GM12875 (cell line): ENCODE measurements around the gene TMEM35B.

Experiments
- H3K4me3 ChIP-seq: one replicate; pipeline ENCODE4 v1.5.1; 2011; ENCODE audit warnings: low read depth, low read length, control low read depth
- TF ChIP-seq, protein P1 (sequence below): IDR thresholded peaks from 2 replicates; pipeline ENCODE4 v1.5.1; 2011; ENCODE audit warnings: low read depth, mild to moderate bottlenecking, control low read depth, inconsistent platforms, low read length, moderate library complexity, borderline replicate concordance; ENCODE audit not compliant: insufficient read depth

TMEM35B gene

DNA sequence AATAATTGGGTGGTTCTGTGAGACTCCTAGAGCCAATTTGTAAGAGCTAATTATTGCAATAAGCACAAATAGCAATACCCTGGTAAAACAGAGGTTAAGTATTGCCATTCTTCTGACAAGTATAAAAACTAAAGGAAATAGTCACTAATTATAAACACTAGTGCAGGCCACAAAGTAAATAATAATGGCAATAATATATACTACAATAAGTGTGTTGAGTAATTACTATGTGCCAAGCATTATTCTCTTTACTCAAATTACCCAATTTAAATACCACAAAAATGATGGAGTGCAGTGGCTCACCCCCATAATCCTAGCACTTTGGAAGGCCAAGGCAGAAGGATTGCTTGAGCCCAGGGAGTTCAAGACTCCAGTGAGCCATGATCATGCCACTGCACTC, 31.3 kb upstream of the TMEM35B start:
- no peak overlapping the region for H3K4me3 ChIP-seq
- TF ChIP-seq, protein P1, sequence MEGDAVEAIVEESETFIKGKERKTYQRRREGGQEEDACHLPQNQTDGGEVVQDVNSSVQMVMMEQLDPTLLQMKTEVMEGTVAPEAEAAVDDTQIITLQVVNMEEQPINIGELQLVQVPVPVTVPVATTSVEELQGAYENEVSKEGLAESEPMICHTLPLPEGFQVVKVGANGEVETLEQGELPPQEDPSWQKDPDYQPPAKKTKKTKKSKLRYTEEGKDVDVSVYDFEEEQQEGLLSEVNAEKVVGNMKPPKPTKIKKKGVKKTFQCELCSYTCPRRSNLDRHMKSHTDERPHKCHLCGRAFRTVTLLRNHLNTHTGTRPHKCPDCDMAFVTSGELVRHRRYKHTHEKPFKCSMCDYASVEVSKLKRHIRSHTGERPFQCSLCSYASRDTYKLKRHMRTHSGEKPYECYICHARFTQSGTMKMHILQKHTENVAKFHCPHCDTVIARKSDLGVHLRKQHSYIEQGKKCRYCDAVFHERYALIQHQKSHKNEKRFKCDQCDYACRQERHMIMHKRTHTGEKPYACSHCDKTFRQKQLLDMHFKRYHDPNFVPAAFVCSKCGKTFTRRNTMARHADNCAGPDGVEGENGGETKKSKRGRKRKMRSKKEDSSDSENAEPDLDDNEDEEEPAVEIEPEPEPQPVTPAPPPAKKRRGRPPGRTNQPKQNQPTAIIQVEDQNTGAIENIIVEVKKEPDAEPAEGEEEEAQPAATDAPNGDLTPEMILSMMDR = no peak

DNA sequence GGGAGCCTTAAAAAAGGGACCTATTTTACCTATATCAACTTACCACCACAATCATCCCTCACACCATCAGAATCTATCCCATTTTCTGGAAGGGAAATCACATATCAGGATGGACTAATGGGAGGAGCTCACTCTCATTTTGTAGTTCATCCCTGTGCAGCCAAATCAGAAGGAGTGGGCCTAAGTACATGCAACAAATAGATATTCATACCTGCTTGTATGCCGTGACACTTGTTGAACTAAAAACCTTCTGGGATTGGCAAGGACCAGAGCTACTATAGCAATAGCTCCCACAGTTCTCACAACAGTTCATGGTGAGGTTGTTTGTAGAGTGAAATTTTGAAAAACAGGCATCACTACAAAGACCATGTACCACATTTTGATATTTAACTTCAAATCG, 29.3 kb upstream of the TMEM35B start:
- TF ChIP-seq, protein P1 = no peak
- H3K4me3 ChIP-seq = no peak overlapping the region

DNA sequence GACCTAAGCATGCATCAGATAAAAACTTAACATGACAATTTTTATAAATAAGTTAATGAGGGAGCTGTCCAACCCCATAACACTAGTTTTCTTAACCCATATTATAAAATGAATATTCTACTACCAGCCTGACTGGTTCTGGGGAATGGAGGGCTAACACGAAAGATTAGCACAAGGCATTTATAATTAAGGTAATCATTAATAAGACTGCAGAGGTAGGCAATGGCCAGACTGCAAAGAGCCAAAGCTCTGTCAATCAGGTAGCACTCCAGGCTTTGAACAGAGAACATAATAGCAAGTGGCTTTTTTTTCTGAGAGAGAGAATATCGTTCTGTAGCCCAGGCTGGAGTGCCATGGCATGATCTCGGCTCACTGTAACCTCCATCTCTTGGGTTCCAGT, 20.6 kb upstream of the TMEM35B start:
- H3K4me3 ChIP-seq = no peak overlapping the region
- TF ChIP-seq, protein P1 = no peak

DNA sequence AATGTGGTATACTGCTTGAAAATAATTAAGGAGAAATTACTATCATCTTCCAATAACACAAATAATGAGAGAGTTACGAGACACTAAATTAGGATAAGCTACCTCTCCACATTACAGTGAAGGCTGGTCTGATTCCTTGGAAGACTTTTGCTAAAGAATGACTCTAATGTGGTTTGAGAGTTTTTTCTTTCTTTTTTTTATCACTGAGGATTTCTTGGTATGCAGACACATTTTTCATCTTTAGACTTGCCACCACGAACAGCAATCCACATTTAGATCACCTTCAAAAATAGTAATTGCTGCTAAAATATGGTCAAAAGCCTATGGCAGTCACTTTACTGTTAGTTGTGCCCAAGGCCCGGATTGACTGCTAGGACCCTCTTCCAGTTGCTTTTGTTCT, 16.6 kb upstream of the TMEM35B start:
- H3K4me3 ChIP-seq = no peak overlapping the region
- TF ChIP-seq, protein P1 = no peak

DNA sequence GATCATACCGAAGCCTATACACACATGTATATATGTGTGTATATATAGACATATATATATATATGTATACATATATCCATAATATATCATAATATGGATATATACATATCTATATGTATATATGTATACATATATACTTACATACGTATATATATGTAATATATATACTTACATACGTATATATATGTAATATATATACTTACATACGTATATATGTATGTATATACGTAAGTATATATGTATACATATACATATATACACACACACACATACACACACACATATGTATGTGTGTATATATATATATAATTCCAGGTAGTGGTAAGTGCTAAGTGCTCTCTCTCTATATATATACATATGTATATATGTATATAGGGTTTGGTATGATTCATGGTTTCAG, 9.7 kb upstream of the TMEM35B start:
- TF ChIP-seq, protein P1 = no peak

DNA sequence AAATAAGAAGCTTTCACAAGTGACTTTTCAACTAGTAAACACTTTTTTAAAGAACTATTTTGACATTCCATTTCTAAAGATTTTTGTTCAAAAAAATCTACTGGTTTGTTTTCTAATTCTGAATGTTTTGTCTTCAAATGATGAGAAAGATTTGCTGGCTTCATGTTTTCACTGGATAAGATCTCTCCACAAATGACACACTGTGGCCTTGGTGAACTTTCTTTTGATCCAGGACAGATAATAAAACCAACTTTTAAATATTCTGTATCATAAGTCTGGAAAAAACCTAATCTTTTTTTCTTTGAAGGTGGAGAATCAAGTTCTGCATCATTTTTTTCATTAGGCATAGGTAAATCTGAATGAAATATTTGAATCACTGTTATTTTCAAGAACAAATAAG, 3.4 kb upstream of the TMEM35B start:
- TF ChIP-seq, protein P1 = no peak
- H3K4me3 ChIP-seq = no peak overlapping the region

More for the DNA sequence above, 9.7 kb upstream of the TMEM35B start:
- no peak overlapping the region for H3K4me3 ChIP-seq

DNA sequence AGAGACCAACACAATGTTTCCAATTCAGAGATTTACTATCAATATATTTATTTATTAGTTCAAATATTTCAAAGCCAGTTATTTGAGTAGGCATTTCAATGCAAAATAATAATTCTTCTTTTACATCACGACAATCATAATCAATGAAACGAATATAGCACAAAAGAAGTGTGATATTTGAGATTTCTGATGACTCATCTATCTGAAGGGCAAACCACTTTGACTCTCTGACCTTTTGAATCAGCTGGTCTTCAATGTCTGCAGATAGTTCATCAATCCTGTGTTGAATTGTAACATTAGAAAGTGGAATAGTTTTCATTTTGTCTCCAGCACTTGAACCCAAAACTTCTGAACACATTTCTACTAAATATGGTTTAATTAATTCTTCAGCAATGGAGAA, 3.0 kb upstream of the TMEM35B start:
- no peak overlapping the region for H3K4me3 ChIP-seq
- TF ChIP-seq, protein P1 = no peak
